Fibroblast of lung (primary cell): Measurements from ENCODE around the gene ADI1.

Source experiments
- EZH2 ChIP-seq: IDR thresholded peaks from 2 replicates; pipeline ENCODE4 v1.5.1; 2012; ENCODE audit warnings: low read length, control low read depth, mild to moderate bottlenecking; ENCODE audit errors: missing control alignments
- TF ChIP-seq, protein P1 (sequence below), 2 donors: IDR thresholded peaks in 1 of 2; conservative IDR thresholded peaks in 1 of 2; 1 replicate in 1 of 2; 2 replicates in 1 of 2; pipeline ENCODE4 v1.5.1; 2011 to 2012; ENCODE audit warnings: low read length in 2 of 2, control low read depth in 1 of 2, inconsistent platforms in 1 of 2, low read depth in 1 of 2, mild to moderate bottlenecking in 1 of 2

DNA sequence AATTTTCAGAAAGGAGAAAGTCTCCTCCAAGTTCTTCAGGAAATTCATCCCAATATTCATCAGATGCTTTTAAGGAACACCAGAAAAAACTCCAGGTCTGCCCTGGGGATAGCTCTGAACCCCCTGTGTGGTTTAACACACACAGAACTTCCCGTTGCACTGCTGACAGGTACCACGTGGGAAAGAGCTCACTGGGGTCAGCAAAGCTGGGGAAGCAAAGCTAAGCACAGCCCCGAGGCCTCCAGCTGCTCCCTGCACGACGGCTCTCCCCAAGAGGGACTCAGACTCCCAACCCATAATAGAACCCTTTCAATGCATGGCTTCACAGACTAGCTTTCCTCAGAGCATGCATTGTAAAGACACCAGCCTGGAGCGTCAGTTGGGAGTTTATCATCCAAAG is 28.0 kb downstream of the ADI1 start:
- TF ChIP-seq, protein P1, sequence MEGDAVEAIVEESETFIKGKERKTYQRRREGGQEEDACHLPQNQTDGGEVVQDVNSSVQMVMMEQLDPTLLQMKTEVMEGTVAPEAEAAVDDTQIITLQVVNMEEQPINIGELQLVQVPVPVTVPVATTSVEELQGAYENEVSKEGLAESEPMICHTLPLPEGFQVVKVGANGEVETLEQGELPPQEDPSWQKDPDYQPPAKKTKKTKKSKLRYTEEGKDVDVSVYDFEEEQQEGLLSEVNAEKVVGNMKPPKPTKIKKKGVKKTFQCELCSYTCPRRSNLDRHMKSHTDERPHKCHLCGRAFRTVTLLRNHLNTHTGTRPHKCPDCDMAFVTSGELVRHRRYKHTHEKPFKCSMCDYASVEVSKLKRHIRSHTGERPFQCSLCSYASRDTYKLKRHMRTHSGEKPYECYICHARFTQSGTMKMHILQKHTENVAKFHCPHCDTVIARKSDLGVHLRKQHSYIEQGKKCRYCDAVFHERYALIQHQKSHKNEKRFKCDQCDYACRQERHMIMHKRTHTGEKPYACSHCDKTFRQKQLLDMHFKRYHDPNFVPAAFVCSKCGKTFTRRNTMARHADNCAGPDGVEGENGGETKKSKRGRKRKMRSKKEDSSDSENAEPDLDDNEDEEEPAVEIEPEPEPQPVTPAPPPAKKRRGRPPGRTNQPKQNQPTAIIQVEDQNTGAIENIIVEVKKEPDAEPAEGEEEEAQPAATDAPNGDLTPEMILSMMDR (conservative IDR thresholded peaks at IDR 0.05 in 1 of 2, IDR thresholded peaks at IDR 0.05 in 1 of 2; ENCODE audit: low read depth in 1 of 2, low read length in 2 of 2) = no peak
- no peak for TF ChIP-seq EZH2
